Liver (tissue), 9 donors: ENCODE data around the gene SCRN2. TPM values are rescaled to one million over a fixed set of nuclear protein-coding genes. Genes with fewer than 3 reads are reported as not detected.

Experiments
- DNase-seq: peaks from one replicate; pipeline ENCODE4 v3.0.0-alpha.2; 2017; ENCODE audit warnings: low spot score
- H3K27ac ChIP-seq, 2 donors: one replicate each; pipeline ENCODE4 v1.7.0; 2013; ENCODE audit warnings: inconsistent platforms in 2 of 2, low read length in 2 of 2, control low read depth in 1 of 2, low read depth in 1 of 2, mild to moderate bottlenecking in 1 of 2
- H3K27me3 ChIP-seq, 4 donors: one replicate each; pipeline versions ENCODE4 v1.6.1 to v1.7.0; 2013; ENCODE audit warnings: low read length in 3 of 4, inconsistent platforms in 1 of 4, mild to moderate bottlenecking in 1 of 4, moderate library complexity in 1 of 4; ENCODE audit not compliant: control insufficient read depth in 4 of 4, insufficient read depth in 4 of 4
- H3K36me3 ChIP-seq, 4 donors: one replicate each; pipeline versions ENCODE4 v1.6.1 to v1.7.0; 2013; ENCODE audit warnings: low read length in 3 of 4, mild to moderate bottlenecking in 3 of 4, low read depth in 1 of 4, moderate library complexity in 1 of 4; ENCODE audit not compliant: control insufficient read depth in 4 of 4, insufficient read depth in 3 of 4
- H3K4me1 ChIP-seq, 4 donors: one replicate each; pipeline versions ENCODE4 v1.6.1 to v1.7.0; 2013; ENCODE audit warnings: low read length in 3 of 4, mild to moderate bottlenecking in 3 of 4, moderate library complexity in 1 of 4; ENCODE audit not compliant: control insufficient read depth in 4 of 4, insufficient read depth in 4 of 4
- H3K4me3 ChIP-seq, 3 donors: one replicate each; pipeline versions ENCODE4 v1.6.1 to v1.7.0; 2013; ENCODE audit warnings: low read length in 3 of 3, control low read depth in 1 of 3, low read depth in 1 of 3, mild to moderate bottlenecking in 1 of 3
- H3K9ac ChIP-seq, 2 donors: one replicate each; pipeline ENCODE4 v1.7.0; 2013; ENCODE audit warnings: low read length in 2 of 2, mild to moderate bottlenecking in 2 of 2, moderate library complexity in 2 of 2, control low read depth in 1 of 2, low read depth in 1 of 2
- H3K9me3 ChIP-seq, 4 donors: one replicate each; pipeline versions ENCODE4 v1.6.1 to v1.7.0; 2013; ENCODE audit warnings: low read length in 3 of 4; ENCODE audit not compliant: control insufficient read depth in 4 of 4
- EGR1 ChIP-seq, 2 donors: IDR thresholded peaks; 2 replicates each; pipeline ENCODE4 v1.6.1; 2016 to 2018; ENCODE audit warnings: antibody characterized with exemption in 2 of 2, low read depth in 2 of 2
- FOXA1 ChIP-seq: IDR thresholded peaks from 2 replicates; pipeline ENCODE4 v1.6.1; 2016; ENCODE audit warnings: antibody characterized with exemption
- FOXA2 ChIP-seq: IDR thresholded peaks from 2 replicates; pipeline ENCODE4 v1.6.1; 2016; ENCODE audit warnings: antibody characterized with exemption
- GABPA ChIP-seq, 2 donors: IDR thresholded peaks in 1 of 2; conservative IDR thresholded peaks in 1 of 2; 2 replicates each; pipeline ENCODE4 v1.6.1; 2016; ENCODE audit warnings: antibody characterized with exemption in 2 of 2, mild to moderate bottlenecking in 1 of 2, moderate library complexity in 1 of 2
- HNF4A ChIP-seq, 2 donors: conservative IDR thresholded peaks; 2 replicates each; pipeline ENCODE4 v1.6.1; 2016; ENCODE audit warnings: antibody characterized with exemption in 2 of 2, mild to moderate bottlenecking in 2 of 2
- HNF4G ChIP-seq: IDR thresholded peaks from 2 replicates; pipeline ENCODE4 v1.6.1; 2016; ENCODE audit warnings: antibody characterized with exemption
- JUND ChIP-seq, 2 donors: IDR thresholded peaks; 2 replicates each; pipeline ENCODE4 v1.6.1; 2016; ENCODE audit warnings: antibody characterized with exemption in 2 of 2
- NR2F2 ChIP-seq: IDR thresholded peaks from 2 replicates; pipeline ENCODE4 v1.6.1; 2016; ENCODE audit warnings: antibody characterized with exemption
- RAD21 ChIP-seq, 2 donors: IDR thresholded peaks; 2 replicates each; pipeline ENCODE4 v1.6.1; 2016; ENCODE audit warnings: antibody characterized with exemption in 2 of 2, mild to moderate bottlenecking in 2 of 2
- RXRA ChIP-seq, 2 donors: IDR thresholded peaks; 2 replicates each; pipeline ENCODE4 v1.6.1; 2017 to 2018; ENCODE audit warnings: antibody characterized with exemption in 2 of 2, mild to moderate bottlenecking in 1 of 2
- SP1 ChIP-seq: IDR thresholded peaks from 2 replicates; pipeline ENCODE4 v1.6.1; 2018; ENCODE audit warnings: antibody characterized with exemption, mild to moderate bottlenecking
- TAF1 ChIP-seq: conservative IDR thresholded peaks from 2 replicates; pipeline ENCODE4 v1.6.1; 2016; ENCODE audit warnings: antibody characterized with exemption, mild to moderate bottlenecking
- YY1 ChIP-seq: IDR thresholded peaks from 2 replicates; pipeline ENCODE4 v1.6.1; 2016; ENCODE audit warnings: antibody characterized with exemption, mild to moderate bottlenecking
- WGBS: extraction: QIAGEN DNeasy Blood & Tissue Kit; methylation state at CpG from one replicate; pipeline ENCODE4 v1.1.7; 2013; 5-methylcytosine and 5-hydroxymethylcytosine counted together
- polyA plus RNA-seq, 2 donors: library from polyadenylated mRNA; stranded (reverse) in 1 of 2; unstranded in 1 of 2; fragments of 200-250 nt in 1 of 2; fragments of >200 nt in 1 of 2; fragmentation: Nextera tagmentation in 1 of 2; extraction: Ambion mirVana in 1 of 2; gene quantifications; one replicate each; pipeline versions ENCODE4 v1.2.1 to v1.2.3, GENCODE V29; 2013 to 2015
- total RNA-seq, 2 donors: library from RNA; depleted of rRNA; stranded (reverse); fragments of >200 nt; gene quantifications; one replicate each; pipeline ENCODE4 v1.2.3, GENCODE V29; 2014
- TF ChIP-seq, protein P1 (sequence below): IDR thresholded peaks from 2 replicates; pipeline ENCODE4 v1.6.1; 2016; ENCODE audit warnings: antibody characterized with exemption, mild to moderate bottlenecking
- TF ChIP-seq, protein P2 (sequence below): IDR thresholded peaks from 2 replicates; pipeline ENCODE4 v1.6.1; 2016; ENCODE audit warnings: antibody characterized with exemption
- TF ChIP-seq, protein P3 (sequence below): IDR thresholded peaks from 2 replicates; pipeline ENCODE4 v1.6.1; 2016; ENCODE audit warnings: antibody characterized with exemption
- TF ChIP-seq, protein P4 (sequence below): IDR thresholded peaks from 2 replicates; pipeline ENCODE4 v1.6.1; 2016; ENCODE audit warnings: antibody characterized with exemption
- TF ChIP-seq, protein P5 (sequence below): fragments of 150-350 bp; IDR thresholded peaks from 2 replicates; pipeline ENCODE4 v1.5.1; 2017; ENCODE audit warnings: improper control_type of control experiment, low read depth, low read length; ENCODE audit not compliant: missing input control
- donor health status: healthy.
- donor health status: healthy.
- donor health status: healthy.
- donor health status: healthy.
- donor health status: healthy.

Gene SCRN2
- total and polyA plus RNA-seq, 4 donors, result 17.8 to 27.4 (median 20.3) TPM

DNA sequence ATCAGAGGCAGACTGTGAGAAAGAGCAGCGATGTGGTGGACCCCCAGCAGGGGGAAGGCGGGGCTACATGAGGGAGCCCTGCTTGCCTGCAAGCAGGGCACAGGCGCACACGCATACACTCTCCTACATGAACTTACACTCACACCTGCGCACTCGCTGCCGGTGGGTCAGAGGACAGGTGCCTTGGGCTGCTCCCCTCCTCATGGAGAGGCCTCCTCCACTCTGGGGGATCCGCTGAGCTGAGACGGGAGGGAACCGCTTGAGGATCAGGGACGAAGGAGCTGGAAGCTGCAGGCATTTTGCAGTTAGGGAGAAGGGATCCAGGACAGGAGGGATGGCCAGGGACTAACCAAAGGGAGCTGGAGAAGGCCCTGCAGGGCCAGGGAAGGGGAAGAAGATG lies 33.7 kb downstream of the SCRN2 start:
- TF ChIP-seq, protein P1, sequence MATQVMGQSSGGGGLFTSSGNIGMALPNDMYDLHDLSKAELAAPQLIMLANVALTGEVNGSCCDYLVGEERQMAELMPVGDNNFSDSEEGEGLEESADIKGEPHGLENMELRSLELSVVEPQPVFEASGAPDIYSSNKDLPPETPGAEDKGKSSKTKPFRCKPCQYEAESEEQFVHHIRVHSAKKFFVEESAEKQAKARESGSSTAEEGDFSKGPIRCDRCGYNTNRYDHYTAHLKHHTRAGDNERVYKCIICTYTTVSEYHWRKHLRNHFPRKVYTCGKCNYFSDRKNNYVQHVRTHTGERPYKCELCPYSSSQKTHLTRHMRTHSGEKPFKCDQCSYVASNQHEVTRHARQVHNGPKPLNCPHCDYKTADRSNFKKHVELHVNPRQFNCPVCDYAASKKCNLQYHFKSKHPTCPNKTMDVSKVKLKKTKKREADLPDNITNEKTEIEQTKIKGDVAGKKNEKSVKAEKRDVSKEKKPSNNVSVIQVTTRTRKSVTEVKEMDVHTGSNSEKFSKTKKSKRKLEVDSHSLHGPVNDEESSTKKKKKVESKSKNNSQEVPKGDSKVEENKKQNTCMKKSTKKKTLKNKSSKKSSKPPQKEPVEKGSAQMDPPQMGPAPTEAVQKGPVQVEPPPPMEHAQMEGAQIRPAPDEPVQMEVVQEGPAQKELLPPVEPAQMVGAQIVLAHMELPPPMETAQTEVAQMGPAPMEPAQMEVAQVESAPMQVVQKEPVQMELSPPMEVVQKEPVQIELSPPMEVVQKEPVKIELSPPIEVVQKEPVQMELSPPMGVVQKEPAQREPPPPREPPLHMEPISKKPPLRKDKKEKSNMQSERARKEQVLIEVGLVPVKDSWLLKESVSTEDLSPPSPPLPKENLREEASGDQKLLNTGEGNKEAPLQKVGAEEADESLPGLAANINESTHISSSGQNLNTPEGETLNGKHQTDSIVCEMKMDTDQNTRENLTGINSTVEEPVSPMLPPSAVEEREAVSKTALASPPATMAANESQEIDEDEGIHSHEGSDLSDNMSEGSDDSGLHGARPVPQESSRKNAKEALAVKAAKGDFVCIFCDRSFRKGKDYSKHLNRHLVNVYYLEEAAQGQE, result no peak
- no peak for TF ChIP-seq YY1
- TF ChIP-seq, protein P2, sequence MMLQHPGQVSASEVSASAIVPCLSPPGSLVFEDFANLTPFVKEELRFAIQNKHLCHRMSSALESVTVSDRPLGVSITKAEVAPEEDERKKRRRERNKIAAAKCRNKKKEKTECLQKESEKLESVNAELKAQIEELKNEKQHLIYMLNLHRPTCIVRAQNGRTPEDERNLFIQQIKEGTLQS, result no peak
- TF ChIP-seq, protein P3, sequence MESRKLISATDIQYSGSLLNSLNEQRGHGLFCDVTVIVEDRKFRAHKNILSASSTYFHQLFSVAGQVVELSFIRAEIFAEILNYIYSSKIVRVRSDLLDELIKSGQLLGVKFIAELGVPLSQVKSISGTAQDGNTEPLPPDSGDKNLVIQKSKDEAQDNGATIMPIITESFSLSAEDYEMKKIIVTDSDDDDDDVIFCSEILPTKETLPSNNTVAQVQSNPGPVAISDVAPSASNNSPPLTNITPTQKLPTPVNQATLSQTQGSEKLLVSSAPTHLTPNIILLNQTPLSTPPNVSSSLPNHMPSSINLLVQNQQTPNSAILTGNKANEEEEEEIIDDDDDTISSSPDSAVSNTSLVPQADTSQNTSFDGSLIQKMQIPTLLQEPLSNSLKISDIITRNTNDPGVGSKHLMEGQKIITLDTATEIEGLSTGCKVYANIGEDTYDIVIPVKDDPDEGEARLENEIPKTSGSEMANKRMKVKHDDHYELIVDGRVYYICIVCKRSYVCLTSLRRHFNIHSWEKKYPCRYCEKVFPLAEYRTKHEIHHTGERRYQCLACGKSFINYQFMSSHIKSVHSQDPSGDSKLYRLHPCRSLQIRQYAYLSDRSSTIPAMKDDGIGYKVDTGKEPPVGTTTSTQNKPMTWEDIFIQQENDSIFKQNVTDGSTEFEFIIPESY, result no peak
- TF ChIP-seq TAF1, result no peak
- TF ChIP-seq, protein P4, sequence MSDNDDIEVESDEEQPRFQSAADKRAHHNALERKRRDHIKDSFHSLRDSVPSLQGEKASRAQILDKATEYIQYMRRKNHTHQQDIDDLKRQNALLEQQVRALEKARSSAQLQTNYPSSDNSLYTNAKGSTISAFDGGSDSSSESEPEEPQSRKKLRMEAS, result no peak
- no peak for TF ChIP-seq FOXA2
- TF ChIP-seq JUND (IDR thresholded peaks at IDR 0.05), result no peak
- H3K4me3 ChIP-seq, result no peak overlapping the region
- DNase-seq, result no peak
- H3K9ac ChIP-seq, result no peak overlapping the region
- peaks cover 0 to 6% (median 1%) of the 10 kb centered on the region in 4 donors for H3K36me3 ChIP-seq
- no peaks in the 10 kb centered on the region for H3K27me3 ChIP-seq
- no peaks in the 10 kb centered on the region for H3K9me3 ChIP-seq
- H3K4me1 ChIP-seq, result no peaks in the 10 kb centered on the region
- 82% methylated on average over 11 of the region's 11 CpGs for WGBS
- no peak overlapping the region for H3K27ac ChIP-seq

DNA sequence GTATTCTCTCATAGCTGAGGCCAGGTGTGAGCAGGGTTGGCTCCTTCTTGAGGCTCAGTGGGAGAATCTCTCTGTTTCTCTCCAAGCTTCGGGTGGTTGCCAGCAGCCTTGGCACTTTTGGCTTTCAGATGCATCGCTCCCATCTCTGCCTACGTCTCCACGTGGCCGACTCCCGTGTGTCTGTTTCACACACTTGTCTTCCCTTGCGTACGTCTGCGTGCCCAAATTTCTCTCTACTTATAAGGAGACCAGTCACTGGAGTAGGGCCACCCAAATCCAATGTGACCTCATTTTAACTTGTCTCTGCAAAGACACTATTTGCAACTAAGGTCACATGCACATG lies 34.2 kb downstream of the SCRN2 start:
- TF ChIP-seq RXRA (IDR thresholded peaks at IDR 0.05) (no peak), JUND (IDR thresholded peaks at IDR 0.05) (no peak), FOXA1 (no peak), HNF4G (no peak), SP1 (no peak), HNF4A (conservative IDR thresholded peaks at IDR 0.05) (no peak), FOXA2 (no peak), EGR1 (IDR thresholded peaks at IDR 0.05; ENCODE audit: low read depth in 2 of 2) (no peak), YY1 (no peak), RAD21 (IDR thresholded peaks at IDR 0.05) (no peak), GABPA (IDR thresholded peaks at IDR 0.05 in 1 of 2, conservative IDR thresholded peaks at IDR 0.05 in 1 of 2) (no peak), TAF1 (no peak), NR2F2 (no peak)
- TF ChIP-seq, protein P1, result no peak
- TF ChIP-seq, protein P4, result no peak
- TF ChIP-seq, protein P5, sequence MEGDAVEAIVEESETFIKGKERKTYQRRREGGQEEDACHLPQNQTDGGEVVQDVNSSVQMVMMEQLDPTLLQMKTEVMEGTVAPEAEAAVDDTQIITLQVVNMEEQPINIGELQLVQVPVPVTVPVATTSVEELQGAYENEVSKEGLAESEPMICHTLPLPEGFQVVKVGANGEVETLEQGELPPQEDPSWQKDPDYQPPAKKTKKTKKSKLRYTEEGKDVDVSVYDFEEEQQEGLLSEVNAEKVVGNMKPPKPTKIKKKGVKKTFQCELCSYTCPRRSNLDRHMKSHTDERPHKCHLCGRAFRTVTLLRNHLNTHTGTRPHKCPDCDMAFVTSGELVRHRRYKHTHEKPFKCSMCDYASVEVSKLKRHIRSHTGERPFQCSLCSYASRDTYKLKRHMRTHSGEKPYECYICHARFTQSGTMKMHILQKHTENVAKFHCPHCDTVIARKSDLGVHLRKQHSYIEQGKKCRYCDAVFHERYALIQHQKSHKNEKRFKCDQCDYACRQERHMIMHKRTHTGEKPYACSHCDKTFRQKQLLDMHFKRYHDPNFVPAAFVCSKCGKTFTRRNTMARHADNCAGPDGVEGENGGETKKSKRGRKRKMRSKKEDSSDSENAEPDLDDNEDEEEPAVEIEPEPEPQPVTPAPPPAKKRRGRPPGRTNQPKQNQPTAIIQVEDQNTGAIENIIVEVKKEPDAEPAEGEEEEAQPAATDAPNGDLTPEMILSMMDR, result no peak
- TF ChIP-seq, protein P3, result no peak
- TF ChIP-seq, protein P2, result no peak
- Histone ChIP-seq H3K27ac (no peak overlapping the region), H3K36me3 (peaks cover 0 to 6% (median 1%) of the 10 kb centered on the region in 4 donors), H3K4me1 (no peaks in the 10 kb centered on the region), H3K27me3 (no peaks in the 10 kb centered on the region), H3K4me3 (no peak overlapping the region), H3K9me3 (no peaks in the 10 kb centered on the region), H3K9ac (no peak overlapping the region)
- WGBS, result 92% methylated on average over 9 of the region's 9 CpGs
- DNase-seq, result no peak
